Measurements from ENCODE around the gene NR1D1. TPM values are rescaled to one million over a fixed set of nuclear protein-coding genes. Genes with fewer than 3 reads are reported as not detected.
A peak's percentile ranks its signal among the peaks of the same experiment; 100 is the strongest.

The NR1D1 gene
- total RNA-seq, 1 experiment from 2014 or later = 10.7 TPM

GRCh38 chr17:40113110-40113906 lies 12.9 kb upstream of the NR1D1 start:
- intact Hi-C loops (cut with micrococcal nuclease; ENCODE audit: unreplicated experiment) = loop anchor here (1.0 to 5.0 kb wide), 4 partner anchors 51 to 177 kb away; partner anchors contain the start of gene THRA
- Histone ChIP-seq H2AFZ (peak overlapping the region; percentile 72), H3K4me3 (peak overlapping the region; percentile 47; the same call in 1 of the 2 replicates), H3K4me2 (peak overlapping the region; percentile 74), H3F3A (ENCODE audit: insufficient read depth, low read depth) (peaks cover 28% of the 10 kb centered on the region), H3K27ac (peak overlapping the region; percentile 82), H4K20me1 (ENCODE audit: insufficient read depth) (no peaks in the 10 kb centered on the region), H3K27me3 (ENCODE audit: insufficient read depth, low read depth) (no peaks in the 10 kb centered on the region), H3K79me2 (ENCODE audit: low read depth) (no peaks in the 10 kb centered on the region), H3K4me1 (replicated peaks; ENCODE audit: insufficient read depth) (peaks cover 38% of the 10 kb centered on the region), H3K36me3 (ENCODE audit: low read depth) (no peaks in the 10 kb centered on the region), H3K9me3 (ENCODE audit: insufficient read depth, low read depth) (no peaks in the 10 kb centered on the region), H3K9me2 (ENCODE audit: insufficient read depth) (no peaks in the 10 kb centered on the region)
- TF ChIP-seq CTCF (conservative IDR thresholded peaks at IDR 0.05) = peak; percentile 86
- no peak for TF ChIP-seq EZH2 (IDR thresholded peaks at IDR 0.05; ENCODE audit: low read depth)
- peak; percentile 88 to 89 for DNase-seq
- ChIA-PET CTCF (interaction anchor here (0.5 to 2.0 kb wide), 16 partner anchors 10 to 1553 kb away, joined by 3 to 20 read pairs (median 5); partner anchors contain the start of gene NR1D1), POLR2A (ENCODE audit: unreplicated experiment) (interaction anchor here (0.6 to 1.3 kb wide), 8 partner anchors 9 to 373 kb away, joined by 3 to 17 read pairs (median 6); partner anchors contain the start of gene NR1D1)
- TSS peak; percentile 70 for BruUV-seq (replicated peaks)

GRCh38 chr17:40112718-40113109 lies 12.3 kb upstream of the NR1D1 start:
- no peak for DNase-seq
- ChIA-PET POLR2A (ENCODE audit: unreplicated experiment) (interaction anchor here (0.6 to 1.3 kb wide), 6 partner anchors 8 to 374 kb away, joined by 3 to 17 read pairs (median 8); partner anchors contain the start of gene NR1D1), CTCF (interaction anchor here (0.5 to 2.0 kb wide), 13 partner anchors 11 to 1554 kb away, joined by 3 to 20 read pairs (median 6); partner anchors contain the start of gene NR1D1)
- no peaks in the 10 kb centered on the region for H4K20me1 ChIP-seq (ENCODE audit: insufficient read depth)
- intact Hi-C loops (cut with micrococcal nuclease; ENCODE audit: unreplicated experiment) = loop anchor here (1.0 to 5.0 kb wide), 4 partner anchors 50 to 178 kb away; partner anchors contain the start of gene THRA
- H3K36me3 ChIP-seq (ENCODE audit: low read depth) = no peaks in the 10 kb centered on the region
- no peaks in the 10 kb centered on the region for H3K9me2 ChIP-seq (ENCODE audit: insufficient read depth)
- H2AFZ ChIP-seq = no peak overlapping the region
- H3F3A ChIP-seq (ENCODE audit: insufficient read depth, low read depth) = peaks cover 28% of the 10 kb centered on the region
- no peak overlapping the region for H3K4me3 ChIP-seq
- H3K4me1 ChIP-seq (replicated peaks; ENCODE audit: insufficient read depth) = peaks cover 38% of the 10 kb centered on the region
- no TSS peak for BruUV-seq (replicated peaks)
- TF ChIP-seq CTCF (conservative IDR thresholded peaks at IDR 0.05) = no peak
- no peak for TF ChIP-seq EZH2 (IDR thresholded peaks at IDR 0.05; ENCODE audit: low read depth)
- H3K27me3 ChIP-seq (ENCODE audit: insufficient read depth, low read depth) = no peaks in the 10 kb centered on the region
- no peaks in the 10 kb centered on the region for H3K9me3 ChIP-seq (ENCODE audit: insufficient read depth, low read depth)
- H3K4me2 ChIP-seq = peak overlapping the region; percentile 74
- no peak overlapping the region for H3K27ac ChIP-seq
- no peaks in the 10 kb centered on the region for H3K79me2 ChIP-seq (ENCODE audit: low read depth)

GRCh38 chr17:40112191-40112711 lies 11.9 kb upstream of the NR1D1 start:
- ChIA-PET CTCF (interaction anchor here (0.6 to 2.0 kb wide), 7 partner anchors 11 to 91 kb away, joined by 3 to 10 read pairs (median 8); partner anchors contain the start of gene NR1D1), POLR2A (ENCODE audit: unreplicated experiment) (interaction anchor here (0.6 kb wide), 4 partner anchors 14 to 374 kb away, joined by 3 to 12 read pairs (median 3); no protein-coding TSS in a partner anchor)
- H3K79me2 ChIP-seq (ENCODE audit: low read depth) = no peaks in the 10 kb centered on the region
- no peaks in the 10 kb centered on the region for H4K20me1 ChIP-seq (ENCODE audit: insufficient read depth)
- H3F3A ChIP-seq (ENCODE audit: insufficient read depth, low read depth) = peaks cover 28% of the 10 kb centered on the region
- no peak overlapping the region for H3K27ac ChIP-seq
- peaks cover 38% of the 10 kb centered on the region for H3K4me1 ChIP-seq (replicated peaks; ENCODE audit: insufficient read depth)
- DNase-seq = no peak
- intact Hi-C loops (cut with micrococcal nuclease; ENCODE audit: unreplicated experiment) = loop anchor here (5.0 kb wide), 1 partner anchor 50 kb away; the partner anchor contains the start of gene THRA
- H3K9me3 ChIP-seq (ENCODE audit: insufficient read depth, low read depth) = no peaks in the 10 kb centered on the region
- TF ChIP-seq CTCF (conservative IDR thresholded peaks at IDR 0.05) (no peak), EZH2 (IDR thresholded peaks at IDR 0.05; ENCODE audit: low read depth) (no peak)
- H3K9me2 ChIP-seq (ENCODE audit: insufficient read depth) = no peaks in the 10 kb centered on the region
- no peaks in the 10 kb centered on the region for H3K27me3 ChIP-seq (ENCODE audit: insufficient read depth, low read depth)
- H3K36me3 ChIP-seq (ENCODE audit: low read depth) = no peaks in the 10 kb centered on the region
- H3K4me3 ChIP-seq = no peak overlapping the region
- H2AFZ ChIP-seq = no peak overlapping the region
- no TSS peak for BruUV-seq (replicated peaks)
- peak overlapping the region; percentile 74 for H3K4me2 ChIP-seq
